H1 (cell line): ENCODE data around the gene LRRC41. TPM values are rescaled to one million over a fixed set of nuclear protein-coding genes. Genes with fewer than 3 reads are reported as not detected.

ENCODE experiments used
- CHD7 ChIP-seq: fragments of 300-600 bp; sonication (generic); IDR thresholded peaks from 2 replicates; pipeline ENCODE4 v1.7.1; 2012; ENCODE audit warnings: low read length, moderate library complexity, mild to moderate bottlenecking, inconsistent platforms; ENCODE audit not compliant: insufficient replicate concordance
- RXRA ChIP-seq: IDR thresholded peaks from 2 replicates; pipeline ENCODE4 v1.6.1; 2011; ENCODE audit warnings: low read depth, mild to moderate bottlenecking, low read length, moderate library complexity; ENCODE audit not compliant: insufficient read depth
- SP1 ChIP-seq: IDR thresholded peaks from 2 replicates; pipeline ENCODE4 v1.6.1; 2011; ENCODE audit warnings: low read depth, low read length
- polyA plus RNA-seq, 7 experiments: library from polyadenylated mRNA; depleted of rRNA in 3 of 7; stranded (reverse) in 5 of 7; unstranded in 2 of 7; fragments of >200 nt in 5 of 7; fragments of 200-250 nt in 2 of 7; gene quantifications; 1 replicate in 5 of 7; 2 replicates in 1 of 7; 4 replicates in 1 of 7; pipeline versions ENCODE4 v1.2.1 to v1.2.3, GENCODE V29; 2011 to 2013; ENCODE audit warnings: missing spikeins in 2 of 7, mixed read lengths in 2 of 7
- total RNA-seq: library from RNA; stranded (reverse); fragmentation: NEBNext Ultra II Directional; extraction: Animal tissue kit (Norgen Biotek cat#: 25700); gene quantifications from 2 replicates; pipeline ENCODE4 v1.2.1, GENCODE V29; 2021

The LRRC41 gene
- total and polyA plus RNA-seq, 2 of the 8 experiments (the other 6 are each of a cell fraction or from before 2014, with no cell fraction given) = 36.8 to 51.2 TPM

GRCh38 chr1:46342084-46342656 is 38.8 kb upstream of the LRRC41 start (continued):
- TF ChIP-seq RXRA (no peak), SP1 (no peak), CHD7 (no peak)
